Uterus (tissue), 2 donors: ENCODE results near the gene TTC38.

Experiments used
- POLR2A ChIP-seq, 2 donors: fragments of 450-650 bp; IDR thresholded peaks; one replicate each; pipeline ENCODE4 v1.6.1; 2016; ENCODE audit warnings: antibody characterized with exemption in 2 of 2, mild to moderate bottlenecking in 1 of 2, moderate library complexity in 1 of 2
- TF ChIP-seq, protein P1 (sequence below), 4 experiments: fragments of 200-600 bp in 2 of 4; fragments of 450-650 bp in 2 of 4; sonication (generic) in 2 of 4; IDR thresholded peaks; one replicate each; pipeline ENCODE4 v1.5.1; 2016 to 2019; ENCODE audit warnings: antibody characterized with exemption in 4 of 4, mild to moderate bottlenecking in 2 of 4, moderate library complexity in 1 of 4

DNA sequence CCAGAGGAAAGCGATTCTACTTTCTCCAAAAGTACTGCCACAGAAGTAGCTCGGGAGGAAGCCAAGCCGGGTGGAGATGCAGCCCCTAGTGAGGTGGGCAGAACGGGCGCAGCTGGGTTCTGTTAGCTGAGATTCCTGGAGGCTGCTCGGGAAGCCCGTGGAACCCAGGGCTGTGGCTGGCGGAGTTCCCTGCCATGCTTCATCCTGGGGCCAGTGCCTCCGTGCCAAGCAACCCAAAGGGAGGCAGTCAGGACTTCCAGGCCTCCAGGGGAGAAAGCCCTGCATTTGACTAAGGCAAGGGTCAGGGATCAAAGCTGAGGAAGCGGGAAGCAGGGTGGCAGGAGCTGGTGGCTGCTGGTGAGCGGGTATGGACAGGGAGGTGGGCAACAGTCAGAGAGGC, 61.0 kb downstream of the TTC38 start:
- no peak for TF ChIP-seq POLR2A (IDR thresholded peaks at IDR 0.05)
- TF ChIP-seq, protein P1, sequence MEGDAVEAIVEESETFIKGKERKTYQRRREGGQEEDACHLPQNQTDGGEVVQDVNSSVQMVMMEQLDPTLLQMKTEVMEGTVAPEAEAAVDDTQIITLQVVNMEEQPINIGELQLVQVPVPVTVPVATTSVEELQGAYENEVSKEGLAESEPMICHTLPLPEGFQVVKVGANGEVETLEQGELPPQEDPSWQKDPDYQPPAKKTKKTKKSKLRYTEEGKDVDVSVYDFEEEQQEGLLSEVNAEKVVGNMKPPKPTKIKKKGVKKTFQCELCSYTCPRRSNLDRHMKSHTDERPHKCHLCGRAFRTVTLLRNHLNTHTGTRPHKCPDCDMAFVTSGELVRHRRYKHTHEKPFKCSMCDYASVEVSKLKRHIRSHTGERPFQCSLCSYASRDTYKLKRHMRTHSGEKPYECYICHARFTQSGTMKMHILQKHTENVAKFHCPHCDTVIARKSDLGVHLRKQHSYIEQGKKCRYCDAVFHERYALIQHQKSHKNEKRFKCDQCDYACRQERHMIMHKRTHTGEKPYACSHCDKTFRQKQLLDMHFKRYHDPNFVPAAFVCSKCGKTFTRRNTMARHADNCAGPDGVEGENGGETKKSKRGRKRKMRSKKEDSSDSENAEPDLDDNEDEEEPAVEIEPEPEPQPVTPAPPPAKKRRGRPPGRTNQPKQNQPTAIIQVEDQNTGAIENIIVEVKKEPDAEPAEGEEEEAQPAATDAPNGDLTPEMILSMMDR (IDR thresholded peaks at IDR 0.05) = no peak
